ENCODE data around the gene SPATA31C1. TPM values are rescaled to one million over a fixed set of nuclear protein-coding genes. Genes with fewer than 3 reads are reported as not detected.

SPATA31C1 gene
- total RNA-seq, 1 experiment from 2014 or later = not detected

DNA sequence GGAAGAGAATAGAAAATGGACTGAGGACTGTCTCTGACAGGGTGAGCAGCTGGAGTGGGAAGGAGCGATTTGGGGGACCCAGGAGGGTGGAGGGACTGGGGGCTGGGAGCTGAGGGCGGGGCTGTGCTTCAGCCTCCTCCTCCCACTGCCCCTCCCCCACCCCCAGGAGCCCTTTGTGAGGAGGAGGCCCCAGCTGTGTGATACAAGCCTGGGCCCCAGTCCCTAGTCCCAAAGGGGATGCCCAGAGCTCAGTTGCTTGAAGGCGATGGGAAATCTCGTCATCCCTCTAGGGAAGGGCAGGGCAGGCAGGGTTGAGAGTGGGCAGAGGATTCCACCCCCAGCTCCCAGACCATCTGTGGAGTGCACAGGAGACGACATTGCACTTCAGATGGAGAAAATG, 35.1 kb upstream of the SPATA31C1 start, which contains the start of gene SPATA31E1 (continued):
- TF ChIP-seq, protein P1, sequence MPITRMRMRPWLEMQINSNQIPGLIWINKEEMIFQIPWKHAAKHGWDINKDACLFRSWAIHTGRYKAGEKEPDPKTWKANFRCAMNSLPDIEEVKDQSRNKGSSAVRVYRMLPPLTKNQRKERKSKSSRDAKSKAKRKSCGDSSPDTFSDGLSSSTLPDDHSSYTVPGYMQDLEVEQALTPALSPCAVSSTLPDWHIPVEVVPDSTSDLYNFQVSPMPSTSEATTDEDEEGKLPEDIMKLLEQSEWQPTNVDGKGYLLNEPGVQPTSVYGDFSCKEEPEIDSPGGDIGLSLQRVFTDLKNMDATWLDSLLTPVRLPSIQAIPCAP (CRISPR knock-in tag; IDR thresholded peaks at IDR 0.05) = no peak
- TF ChIP-seq CBFB (CRISPR knock-in tag; IDR thresholded peaks at IDR 0.05; ENCODE audit: low read depth) (no peak), ZNF138 (CRISPR knock-in tag; conservative IDR thresholded peaks at IDR 0.05) (no peak)

DNA sequence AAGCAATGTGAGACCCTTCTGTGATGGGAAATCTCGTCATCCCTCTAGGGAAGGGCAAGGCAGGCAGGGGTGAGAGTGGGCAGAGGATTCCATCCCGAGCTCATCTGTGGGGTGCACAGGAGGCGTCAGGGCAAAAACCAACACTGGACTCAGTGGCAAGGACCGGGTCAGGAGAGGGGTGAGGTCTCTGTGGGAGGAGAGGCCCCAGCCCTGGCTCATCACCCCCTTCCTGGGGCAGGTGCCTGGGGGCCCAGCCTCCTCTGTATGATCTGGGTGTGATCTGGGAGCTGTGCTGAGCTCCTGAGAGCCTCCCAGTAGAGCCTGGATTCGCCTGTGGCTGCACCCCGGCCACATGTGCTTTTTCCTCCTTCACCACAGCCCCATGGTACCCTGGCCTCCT, 34.5 kb upstream of the SPATA31C1 start:
- Mint-ChIP-seq H3K4me1 (peaks cover 33% of the 10 kb centered on the region), H3K4me3 (no peak overlapping the region), H3K9me3 (peaks cover 5% of the 10 kb centered on the region), H3K27me3 (ENCODE audit: low read depth) (peaks cover 6% of the 10 kb centered on the region), H3K36me3 (peaks cover 3% of the 10 kb centered on the region; the same call in 1 of the 2 replicates), H3K27ac (no peak overlapping the region)
- DNase-seq (ENCODE audit: low spot score) (no peak), ATAC-seq (no peak)
- TF ChIP-seq NR2C2 (CRISPR knock-in tag; IDR thresholded peaks at IDR 0.05) = no peak
- TF ChIP-seq NFYB (CRISPR knock-in tag; conservative IDR thresholded peaks at IDR 0.05; ENCODE audit: low read depth) = no peak
- ChIA-PET POLR2A (interaction anchor here (0.6 kb wide), 1 partner anchor 10 kb away, joined by 3 read pairs; no protein-coding TSS in a partner anchor), CTCF (interaction anchor here (0.6 to 2.9 kb wide), 18 partner anchors 10 to 199 kb away, joined by 3 to 26 read pairs (median 4); partner anchors contain the start of genes CDK20 and CTSL)

DNA sequence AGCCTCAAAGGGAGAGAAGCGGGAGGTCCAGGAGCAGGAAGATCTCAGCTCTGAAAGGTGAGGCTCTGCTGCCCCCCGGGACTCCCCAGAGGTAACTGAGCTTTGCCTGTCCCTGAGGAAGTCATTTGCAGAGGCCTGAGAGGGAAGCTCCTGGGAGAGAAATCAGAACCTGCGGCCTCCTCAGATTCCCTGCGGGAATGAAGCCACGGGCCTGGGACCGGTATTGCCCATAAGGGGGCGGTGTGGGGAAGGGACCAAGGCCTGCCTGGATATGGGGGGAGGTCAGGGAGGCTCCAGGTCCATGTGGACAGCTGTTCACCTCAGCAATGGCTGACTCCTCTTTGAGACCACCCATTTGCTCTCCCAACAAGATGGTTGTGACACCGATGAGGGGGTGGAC, 33.8 kb upstream of the SPATA31C1 start:
- no peaks in the 10 kb centered on the region for H3K9me3 Mint-ChIP-seq
- peaks cover 4% of the 10 kb centered on the region; the same call in 1 of the 2 replicates for H3K27me3 Mint-ChIP-seq (ENCODE audit: low read depth)
- TF ChIP-seq, protein P2, sequence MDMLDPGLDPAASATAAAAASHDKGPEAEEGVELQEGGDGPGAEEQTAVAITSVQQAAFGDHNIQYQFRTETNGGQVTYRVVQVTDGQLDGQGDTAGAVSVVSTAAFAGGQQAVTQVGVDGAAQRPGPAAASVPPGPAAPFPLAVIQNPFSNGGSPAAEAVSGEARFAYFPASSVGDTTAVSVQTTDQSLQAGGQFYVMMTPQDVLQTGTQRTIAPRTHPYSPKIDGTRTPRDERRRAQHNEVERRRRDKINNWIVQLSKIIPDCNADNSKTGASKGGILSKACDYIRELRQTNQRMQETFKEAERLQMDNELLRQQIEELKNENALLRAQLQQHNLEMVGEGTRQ (CRISPR knock-in tag; IDR thresholded peaks at IDR 0.05) = 0 out of 2 replicates have a peak, but pooled peaks have one; percentile 12
- TF ChIP-seq, protein P3, sequence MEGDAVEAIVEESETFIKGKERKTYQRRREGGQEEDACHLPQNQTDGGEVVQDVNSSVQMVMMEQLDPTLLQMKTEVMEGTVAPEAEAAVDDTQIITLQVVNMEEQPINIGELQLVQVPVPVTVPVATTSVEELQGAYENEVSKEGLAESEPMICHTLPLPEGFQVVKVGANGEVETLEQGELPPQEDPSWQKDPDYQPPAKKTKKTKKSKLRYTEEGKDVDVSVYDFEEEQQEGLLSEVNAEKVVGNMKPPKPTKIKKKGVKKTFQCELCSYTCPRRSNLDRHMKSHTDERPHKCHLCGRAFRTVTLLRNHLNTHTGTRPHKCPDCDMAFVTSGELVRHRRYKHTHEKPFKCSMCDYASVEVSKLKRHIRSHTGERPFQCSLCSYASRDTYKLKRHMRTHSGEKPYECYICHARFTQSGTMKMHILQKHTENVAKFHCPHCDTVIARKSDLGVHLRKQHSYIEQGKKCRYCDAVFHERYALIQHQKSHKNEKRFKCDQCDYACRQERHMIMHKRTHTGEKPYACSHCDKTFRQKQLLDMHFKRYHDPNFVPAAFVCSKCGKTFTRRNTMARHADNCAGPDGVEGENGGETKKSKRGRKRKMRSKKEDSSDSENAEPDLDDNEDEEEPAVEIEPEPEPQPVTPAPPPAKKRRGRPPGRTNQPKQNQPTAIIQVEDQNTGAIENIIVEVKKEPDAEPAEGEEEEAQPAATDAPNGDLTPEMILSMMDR (IDR thresholded peaks at IDR 0.05) = 0 out of 2 replicates have a peak, but pooled peaks have one; percentile 25
- TF ChIP-seq GTF2I (CRISPR knock-in tag; conservative IDR thresholded peaks at IDR 0.05) = no peak
- H3K36me3 Mint-ChIP-seq = no peaks in the 10 kb centered on the region
- DNase-seq (ENCODE audit: low spot score) = peak; percentile 75
- H3K4me3 Mint-ChIP-seq = no peak overlapping the region
- no peak overlapping the region for H3K27ac Mint-ChIP-seq
- peaks cover 26% of the 10 kb centered on the region for H3K4me1 Mint-ChIP-seq
- POLR2A ChIA-PET = no interaction called here
- CTCF ChIA-PET = interaction anchor here (0.6 to 2.9 kb wide), 19 partner anchors 11 to 200 kb away, joined by 3 to 26 read pairs (median 4); partner anchors contain the start of genes CDK20 and CTSL
- peak; percentile 75 for ATAC-seq

DNA sequence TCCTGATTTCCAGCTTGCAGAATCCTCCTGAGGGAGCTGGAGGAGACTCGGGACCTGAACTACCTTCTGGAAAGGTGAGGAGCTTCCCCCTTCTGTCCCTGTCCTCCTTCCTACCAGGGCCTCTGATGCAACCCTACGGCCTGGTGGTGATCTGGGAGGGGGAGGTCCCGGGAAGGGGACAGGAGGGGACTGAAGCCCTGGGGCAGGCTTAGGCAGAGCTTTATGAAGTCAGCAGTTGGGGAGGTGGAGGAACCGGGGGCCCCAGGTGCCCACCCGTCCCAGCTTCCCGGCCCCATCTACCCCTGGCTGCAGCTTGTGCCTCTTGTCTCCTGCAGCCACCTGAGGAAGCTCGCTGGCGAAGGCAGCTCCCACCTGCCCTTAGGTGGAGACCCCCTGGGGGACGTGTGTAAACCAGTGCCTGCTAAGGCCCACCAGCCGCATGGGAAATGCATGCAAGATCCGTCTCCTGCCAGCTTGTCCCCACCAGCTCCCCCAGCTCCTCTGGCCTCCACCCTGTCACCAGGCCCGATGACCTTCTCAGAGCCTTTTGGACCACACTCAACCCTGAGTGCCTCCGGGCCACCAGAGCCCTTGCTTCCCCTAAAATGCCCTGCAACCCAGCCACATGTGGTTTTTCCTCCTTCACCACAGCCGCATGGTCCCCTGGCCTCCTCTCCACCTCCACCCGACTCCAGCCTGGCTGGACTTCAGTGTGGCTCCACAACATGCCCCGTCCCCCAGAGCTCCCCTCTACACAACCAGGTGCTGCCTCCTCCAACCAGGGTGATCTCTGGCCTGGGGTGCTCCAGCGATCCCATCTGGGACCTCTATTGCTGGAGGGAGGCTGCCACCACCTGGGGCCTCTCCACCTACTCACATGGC, 32.9 kb upstream of the SPATA31C1 start:
- no peaks in the 10 kb centered on the region for H3K9me3 Mint-ChIP-seq

More for the DNA sequence above, 32.9 kb upstream of the SPATA31C1 start:
- ATAC-seq = no peak
- POLR2A ChIA-PET = no interaction called here
- peaks cover 20% of the 10 kb centered on the region for H3K4me1 Mint-ChIP-seq
- H3K4me3 Mint-ChIP-seq = no peak overlapping the region
- no peaks in the 10 kb centered on the region for H3K36me3 Mint-ChIP-seq
- H3K27me3 Mint-ChIP-seq (ENCODE audit: low read depth) = peaks cover 4% of the 10 kb centered on the region; the same call in 1 of the 2 replicates
- TF ChIP-seq NFATC4 (CRISPR knock-in tag; IDR thresholded peaks at IDR 0.05) = no peak
- no peak for TF ChIP-seq ELF4 (CRISPR knock-in tag; IDR thresholded peaks at IDR 0.05; ENCODE audit: low read depth)
- TF ChIP-seq, protein P4, sequence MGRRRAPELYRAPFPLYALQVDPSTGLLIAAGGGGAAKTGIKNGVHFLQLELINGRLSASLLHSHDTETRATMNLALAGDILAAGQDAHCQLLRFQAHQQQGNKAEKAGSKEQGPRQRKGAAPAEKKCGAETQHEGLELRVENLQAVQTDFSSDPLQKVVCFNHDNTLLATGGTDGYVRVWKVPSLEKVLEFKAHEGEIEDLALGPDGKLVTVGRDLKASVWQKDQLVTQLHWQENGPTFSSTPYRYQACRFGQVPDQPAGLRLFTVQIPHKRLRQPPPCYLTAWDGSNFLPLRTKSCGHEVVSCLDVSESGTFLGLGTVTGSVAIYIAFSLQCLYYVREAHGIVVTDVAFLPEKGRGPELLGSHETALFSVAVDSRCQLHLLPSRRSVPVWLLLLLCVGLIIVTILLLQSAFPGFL (CRISPR knock-in tag; IDR thresholded peaks at IDR 0.05; ENCODE audit: borderline replicate concordance) = no peak
- TF ChIP-seq, protein P5, sequence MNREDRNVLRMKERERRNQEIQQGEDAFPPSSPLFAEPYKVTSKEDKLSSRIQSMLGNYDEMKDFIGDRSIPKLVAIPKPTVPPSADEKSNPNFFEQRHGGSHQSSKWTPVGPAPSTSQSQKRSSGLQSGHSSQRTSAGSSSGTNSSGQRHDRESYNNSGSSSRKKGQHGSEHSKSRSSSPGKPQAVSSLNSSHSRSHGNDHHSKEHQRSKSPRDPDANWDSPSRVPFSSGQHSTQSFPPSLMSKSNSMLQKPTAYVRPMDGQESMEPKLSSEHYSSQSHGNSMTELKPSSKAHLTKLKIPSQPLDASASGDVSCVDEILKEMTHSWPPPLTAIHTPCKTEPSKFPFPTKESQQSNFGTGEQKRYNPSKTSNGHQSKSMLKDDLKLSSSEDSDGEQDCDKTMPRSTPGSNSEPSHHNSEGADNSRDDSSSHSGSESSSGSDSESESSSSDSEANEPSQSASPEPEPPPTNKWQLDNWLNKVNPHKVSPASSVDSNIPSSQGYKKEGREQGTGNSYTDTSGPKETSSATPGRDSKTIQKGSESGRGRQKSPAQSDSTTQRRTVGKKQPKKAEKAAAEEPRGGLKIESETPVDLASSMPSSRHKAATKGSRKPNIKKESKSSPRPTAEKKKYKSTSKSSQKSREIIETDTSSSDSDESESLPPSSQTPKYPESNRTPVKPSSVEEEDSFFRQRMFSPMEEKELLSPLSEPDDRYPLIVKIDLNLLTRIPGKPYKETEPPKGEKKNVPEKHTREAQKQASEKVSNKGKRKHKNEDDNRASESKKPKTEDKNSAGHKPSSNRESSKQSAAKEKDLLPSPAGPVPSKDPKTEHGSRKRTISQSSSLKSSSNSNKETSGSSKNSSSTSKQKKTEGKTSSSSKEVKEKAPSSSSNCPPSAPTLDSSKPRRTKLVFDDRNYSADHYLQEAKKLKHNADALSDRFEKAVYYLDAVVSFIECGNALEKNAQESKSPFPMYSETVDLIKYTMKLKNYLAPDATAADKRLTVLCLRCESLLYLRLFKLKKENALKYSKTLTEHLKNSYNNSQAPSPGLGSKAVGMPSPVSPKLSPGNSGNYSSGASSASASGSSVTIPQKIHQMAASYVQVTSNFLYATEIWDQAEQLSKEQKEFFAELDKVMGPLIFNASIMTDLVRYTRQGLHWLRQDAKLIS (CRISPR knock-in tag; IDR thresholded peaks at IDR 0.05; ENCODE audit: borderline replicate concordance) = no peak
- no peak for TF ChIP-seq ESRRA (CRISPR knock-in tag; IDR thresholded peaks at IDR 0.05; ENCODE audit: borderline replicate concordance)
- CTCF ChIA-PET = interaction anchor here (0.9 to 2.9 kb wide), 13 partner anchors 11 to 200 kb away, joined by 3 to 26 read pairs (median 7); partner anchors contain the start of genes CDK20 and CTSL
- H3K27ac Mint-ChIP-seq = no peak overlapping the region
- DNase-seq (ENCODE audit: low spot score) = no peak

All from WTC11 (cell line).